ENCODE results near the gene AGPAT4. TPM values are rescaled to one million over a fixed set of nuclear protein-coding genes. Genes with fewer than 3 reads are reported as not detected.

AGPAT4 gene
- total RNA-seq, 4 donors from 2014 or later: 0.36 to 0.61 (median 0.53) TPM

DNA sequence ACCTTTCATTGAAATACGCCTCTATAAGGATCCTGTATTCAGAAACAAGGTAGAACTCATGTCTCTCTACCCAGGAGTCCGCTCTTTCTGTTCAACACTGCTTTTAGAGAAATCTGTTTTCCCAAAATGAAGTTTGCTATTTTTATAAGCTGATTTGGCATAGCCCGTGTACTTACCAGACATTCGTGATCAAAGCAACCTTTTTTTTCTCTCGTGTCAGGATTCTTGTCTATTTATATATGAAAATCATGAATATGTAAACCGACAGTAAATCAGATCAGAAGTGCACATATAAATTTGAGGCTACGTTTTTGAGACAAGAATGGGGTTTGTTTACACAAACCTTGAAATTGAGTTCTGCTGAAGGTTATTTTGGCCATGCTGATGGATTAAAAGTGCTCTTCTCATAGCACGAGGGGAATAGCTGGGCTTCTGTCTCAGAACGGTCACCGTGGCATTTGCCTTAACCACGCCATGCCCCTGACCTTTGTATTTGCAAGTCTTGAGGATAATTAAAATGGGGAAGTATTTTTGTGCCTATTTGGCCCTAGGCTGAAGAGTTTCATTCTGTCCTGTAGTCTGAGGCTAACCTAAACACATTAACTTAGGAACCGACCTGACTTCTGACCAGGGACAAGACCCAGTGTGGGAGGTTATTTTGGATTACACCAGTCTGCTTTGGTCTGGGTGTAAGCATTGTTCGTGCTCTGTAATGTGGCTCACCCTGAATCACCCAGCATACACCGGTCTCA, 163.7 kb downstream of the AGPAT4 start:
- no peak overlapping the region for H3K4me3 ChIP-seq
- H3K9me3 ChIP-seq: no peaks in the 10 kb centered on the region
- no peaks in the 10 kb centered on the region for H3K27me3 ChIP-seq
- no peak overlapping the region for H3K27ac ChIP-seq
- no peaks in the 10 kb centered on the region for H3K4me1 ChIP-seq
- no peak for TF ChIP-seq POLR2A (IDR thresholded peaks at IDR 0.05)
- TF ChIP-seq, protein P1, sequence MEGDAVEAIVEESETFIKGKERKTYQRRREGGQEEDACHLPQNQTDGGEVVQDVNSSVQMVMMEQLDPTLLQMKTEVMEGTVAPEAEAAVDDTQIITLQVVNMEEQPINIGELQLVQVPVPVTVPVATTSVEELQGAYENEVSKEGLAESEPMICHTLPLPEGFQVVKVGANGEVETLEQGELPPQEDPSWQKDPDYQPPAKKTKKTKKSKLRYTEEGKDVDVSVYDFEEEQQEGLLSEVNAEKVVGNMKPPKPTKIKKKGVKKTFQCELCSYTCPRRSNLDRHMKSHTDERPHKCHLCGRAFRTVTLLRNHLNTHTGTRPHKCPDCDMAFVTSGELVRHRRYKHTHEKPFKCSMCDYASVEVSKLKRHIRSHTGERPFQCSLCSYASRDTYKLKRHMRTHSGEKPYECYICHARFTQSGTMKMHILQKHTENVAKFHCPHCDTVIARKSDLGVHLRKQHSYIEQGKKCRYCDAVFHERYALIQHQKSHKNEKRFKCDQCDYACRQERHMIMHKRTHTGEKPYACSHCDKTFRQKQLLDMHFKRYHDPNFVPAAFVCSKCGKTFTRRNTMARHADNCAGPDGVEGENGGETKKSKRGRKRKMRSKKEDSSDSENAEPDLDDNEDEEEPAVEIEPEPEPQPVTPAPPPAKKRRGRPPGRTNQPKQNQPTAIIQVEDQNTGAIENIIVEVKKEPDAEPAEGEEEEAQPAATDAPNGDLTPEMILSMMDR (IDR thresholded peaks at IDR 0.05 in 4 of 5, conservative IDR thresholded peaks at IDR 0.05 in 1 of 5): no peak
- ATAC-seq: no peak
- intact Hi-C loops (cut with DNase I; ENCODE audit: low total_unique reads) (no loop called here), in situ Hi-C loops (cut with MboI; ENCODE audit: low sequenced_read_pairs in 4 of 4) (no loop called here)
- DNase-seq: no peak
- peaks cover 0 to 93% of the 10 kb centered on the region in 2 donors for H3K36me3 ChIP-seq

DNA sequence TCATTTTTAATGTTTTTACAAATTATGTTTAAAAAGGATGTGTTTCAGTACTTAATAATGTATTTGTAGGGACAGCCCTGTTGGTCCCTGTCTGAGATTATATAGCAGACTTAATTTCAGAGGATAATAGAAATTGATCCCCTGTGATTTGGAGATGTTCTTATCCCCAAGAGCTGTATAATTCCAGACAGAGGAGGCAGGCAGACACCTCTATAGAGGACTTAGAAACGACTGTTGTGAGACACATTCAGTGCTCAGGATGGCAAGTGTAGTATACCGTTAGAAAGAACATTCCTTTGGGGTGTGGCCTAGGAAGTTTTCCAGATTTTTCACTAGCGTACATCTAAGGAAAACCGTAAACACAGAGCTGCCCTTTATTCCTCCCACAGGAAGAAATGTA, 164.5 kb downstream of the AGPAT4 start:
- H3K4me1 ChIP-seq: no peaks in the 10 kb centered on the region
- peaks cover 0 to 88% of the 10 kb centered on the region in 2 donors for H3K36me3 ChIP-seq
- H3K9me3 ChIP-seq: no peaks in the 10 kb centered on the region
- no peak for TF ChIP-seq POLR2A (IDR thresholded peaks at IDR 0.05)
- TF ChIP-seq, protein P1 (IDR thresholded peaks at IDR 0.05 in 4 of 5, conservative IDR thresholded peaks at IDR 0.05 in 1 of 5): no peak
- DNase-seq (no peak), ATAC-seq (no peak)
- no peak overlapping the region for H3K27ac ChIP-seq
- intact Hi-C loops (cut with DNase I; ENCODE audit: low total_unique reads): no loop called here
- H3K27me3 ChIP-seq: no peaks in the 10 kb centered on the region
- no peak overlapping the region for H3K4me3 ChIP-seq
- in situ Hi-C loops (cut with MboI; ENCODE audit: low sequenced_read_pairs in 4 of 4): no loop called here

DNA sequence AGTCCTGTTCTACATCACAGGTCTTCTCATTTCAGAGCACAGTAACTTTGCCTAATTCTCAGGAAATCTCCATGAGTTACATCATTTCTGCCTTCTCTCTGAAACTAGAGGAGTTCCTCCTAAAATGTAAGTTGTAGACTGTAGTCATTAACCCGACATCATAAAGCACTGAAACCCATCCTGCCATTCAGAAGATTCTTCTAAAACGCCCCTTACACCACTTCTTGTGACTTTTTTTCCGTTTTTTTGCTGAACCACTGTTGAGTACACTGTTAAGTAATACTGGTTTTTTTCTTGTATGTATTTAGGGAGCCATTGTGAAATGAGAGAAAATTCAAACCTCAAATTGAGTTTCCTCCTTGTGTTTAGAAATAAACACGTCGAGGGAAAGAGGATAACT, 164.9 kb downstream of the AGPAT4 start:
- H3K4me1 ChIP-seq: no peaks in the 10 kb centered on the region
- H3K27ac ChIP-seq: no peak overlapping the region
- DNase-seq: no peak
- H3K27me3 ChIP-seq: no peaks in the 10 kb centered on the region
- ATAC-seq: no peak
- TF ChIP-seq POLR2A (IDR thresholded peaks at IDR 0.05): no peak
- TF ChIP-seq, protein P1 (IDR thresholded peaks at IDR 0.05 in 4 of 5, conservative IDR thresholded peaks at IDR 0.05 in 1 of 5): no peak
- H3K9me3 ChIP-seq: no peaks in the 10 kb centered on the region
- H3K4me3 ChIP-seq: no peak overlapping the region
- in situ Hi-C loops (cut with MboI; ENCODE audit: low sequenced_read_pairs in 4 of 4) (no loop called here), intact Hi-C loops (cut with DNase I; ENCODE audit: low total_unique reads) (no loop called here)
- H3K36me3 ChIP-seq: peaks cover 0 to 84% of the 10 kb centered on the region in 2 donors

DNA sequence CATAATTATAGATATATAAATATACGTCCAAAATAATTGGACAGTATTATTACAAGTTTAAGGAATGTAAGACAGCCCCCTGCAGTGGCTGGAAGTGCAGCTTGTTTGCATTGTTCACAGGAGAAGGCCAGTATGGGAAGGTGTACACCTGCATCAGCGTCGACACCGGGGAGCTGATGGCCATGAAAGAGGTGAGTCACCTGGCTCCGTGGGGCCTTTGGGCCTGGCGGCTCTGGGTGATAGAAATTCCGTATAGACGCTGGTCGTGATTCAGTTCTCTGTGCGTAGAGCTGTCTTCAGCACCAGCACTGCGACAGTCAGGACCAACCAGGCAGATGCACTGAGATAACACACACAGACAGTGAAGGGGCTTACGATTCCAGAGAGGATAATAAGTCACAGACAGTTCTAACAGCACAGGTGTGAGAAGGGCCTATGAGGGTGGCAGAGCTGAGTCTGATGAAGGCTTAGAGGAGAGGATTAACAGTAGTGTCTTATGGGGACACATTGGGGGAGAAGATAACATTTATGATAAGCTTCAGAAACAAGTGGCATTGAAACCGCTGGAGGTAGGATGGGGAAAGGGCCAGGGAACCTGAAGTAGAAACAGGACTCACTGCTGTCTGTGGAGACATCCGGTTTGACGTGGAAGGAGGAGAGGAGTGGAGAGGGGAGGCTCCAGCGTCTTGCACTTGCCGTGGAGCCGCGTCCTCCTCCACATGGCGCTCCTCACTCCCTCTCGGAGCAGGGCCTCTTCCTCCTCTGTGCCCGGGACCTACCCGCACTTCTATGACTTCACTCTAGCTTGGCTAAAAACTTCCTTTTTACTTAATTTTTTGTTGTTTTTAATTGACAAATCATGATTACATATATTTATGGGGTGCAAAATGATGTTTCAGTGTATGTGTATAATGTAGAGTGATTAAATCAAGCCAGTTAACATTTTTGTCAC, 165.8 kb downstream of the AGPAT4 start:
- no peak overlapping the region for H3K4me3 ChIP-seq
- TF ChIP-seq POLR2A (IDR thresholded peaks at IDR 0.05): no peak
- TF ChIP-seq, protein P1 (IDR thresholded peaks at IDR 0.05 in 4 of 5, conservative IDR thresholded peaks at IDR 0.05 in 1 of 5): no peak
- no peak for DNase-seq
- no peaks in the 10 kb centered on the region for H3K9me3 ChIP-seq
- in situ Hi-C loops (cut with MboI; ENCODE audit: low sequenced_read_pairs in 4 of 4): no loop called here
- H3K4me1 ChIP-seq: no peaks in the 10 kb centered on the region
- no peak for ATAC-seq
- peaks cover 0 to 87% of the 10 kb centered on the region in 2 donors for H3K36me3 ChIP-seq
- H3K27ac ChIP-seq: no peak overlapping the region
- intact Hi-C loops (cut with DNase I; ENCODE audit: low total_unique reads): no loop called here
- H3K27me3 ChIP-seq: no peaks in the 10 kb centered on the region
